ENCODE measurements around the gene WDR46.
"Not testable (repeated sequence)": the region's sequence is repeated elsewhere in the genome, so short reads cannot be mapped to it uniquely, and the experiment has no call there.

WDR46 gene

DNA sequence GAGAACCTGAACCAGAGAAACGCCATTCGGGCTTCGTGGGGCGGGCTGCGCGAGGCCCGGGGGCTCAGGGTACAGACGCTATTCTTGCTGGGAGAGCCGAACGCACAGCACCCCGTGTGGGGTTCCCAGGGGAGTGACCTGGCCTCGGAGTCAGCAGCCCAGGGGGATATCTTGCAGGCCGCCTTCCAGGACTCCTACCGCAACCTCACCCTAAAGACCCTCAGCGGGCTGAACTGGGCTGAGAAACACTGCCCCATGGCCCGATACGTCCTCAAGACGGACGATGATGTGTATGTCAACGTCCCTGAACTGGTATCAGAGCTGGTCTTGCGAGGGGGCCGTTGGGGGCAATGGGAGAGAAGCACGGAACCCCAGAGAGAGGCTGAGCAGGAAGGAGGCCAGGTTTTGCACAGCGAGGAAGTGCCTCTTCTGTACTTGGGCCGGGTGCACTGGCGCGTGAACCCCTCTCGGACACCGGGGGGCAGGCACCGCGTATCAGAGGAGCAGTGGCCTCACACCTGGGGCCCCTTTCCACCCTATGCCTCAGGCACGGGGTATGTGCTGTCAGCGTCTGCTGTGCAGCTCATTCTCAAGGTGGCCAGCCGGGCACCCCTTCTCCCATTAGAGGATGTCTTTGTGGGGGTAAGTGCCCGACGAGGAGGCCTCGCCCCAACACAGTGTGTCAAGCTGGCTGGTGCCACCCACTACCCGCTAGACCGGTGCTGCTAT, 11.2 kb downstream of the WDR46 start:
- TF ChIP-seq, protein P1, sequence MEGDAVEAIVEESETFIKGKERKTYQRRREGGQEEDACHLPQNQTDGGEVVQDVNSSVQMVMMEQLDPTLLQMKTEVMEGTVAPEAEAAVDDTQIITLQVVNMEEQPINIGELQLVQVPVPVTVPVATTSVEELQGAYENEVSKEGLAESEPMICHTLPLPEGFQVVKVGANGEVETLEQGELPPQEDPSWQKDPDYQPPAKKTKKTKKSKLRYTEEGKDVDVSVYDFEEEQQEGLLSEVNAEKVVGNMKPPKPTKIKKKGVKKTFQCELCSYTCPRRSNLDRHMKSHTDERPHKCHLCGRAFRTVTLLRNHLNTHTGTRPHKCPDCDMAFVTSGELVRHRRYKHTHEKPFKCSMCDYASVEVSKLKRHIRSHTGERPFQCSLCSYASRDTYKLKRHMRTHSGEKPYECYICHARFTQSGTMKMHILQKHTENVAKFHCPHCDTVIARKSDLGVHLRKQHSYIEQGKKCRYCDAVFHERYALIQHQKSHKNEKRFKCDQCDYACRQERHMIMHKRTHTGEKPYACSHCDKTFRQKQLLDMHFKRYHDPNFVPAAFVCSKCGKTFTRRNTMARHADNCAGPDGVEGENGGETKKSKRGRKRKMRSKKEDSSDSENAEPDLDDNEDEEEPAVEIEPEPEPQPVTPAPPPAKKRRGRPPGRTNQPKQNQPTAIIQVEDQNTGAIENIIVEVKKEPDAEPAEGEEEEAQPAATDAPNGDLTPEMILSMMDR (IDR thresholded peaks at IDR 0.05; ENCODE audit: low read depth, low read length, missing control alignments) = no peak
- no peak overlapping the region for H3K4me3 ChIP-seq (replicated peaks; ENCODE audit: low read depth, low read length)
- DNase-seq (ENCODE audit: extremely low read depth, low read depth) = no peak

- TF ChIP-seq, protein P1 (IDR thresholded peaks at IDR 0.05; ENCODE audit: low read depth, low read length, missing control alignments) = peak; percentile 42
- peak within 1 kb of the TSS; percentile 87 for H3K4me3 ChIP-seq (replicated peaks; ENCODE audit: low read depth, low read length)
- peak; percentile 71 for DNase-seq (ENCODE audit: extremely low read depth, low read depth)
Measured at GRCh38 chr6:33276864-33277662, 12.0 kb downstream of the WDR46 start, which contains the start of gene B3GALT4. TSS of gene B3GALT4 (plus strand) at chr6:33277123. CDS start at chr6:33277420, 297 bp downstream.

- DNase-seq (ENCODE audit: extremely low read depth, low read depth) = no peak
- TF ChIP-seq, protein P1 (IDR thresholded peaks at IDR 0.05; ENCODE audit: low read depth, low read length, missing control alignments) = no peak
- peak overlapping the region; percentile 87 for H3K4me3 ChIP-seq (replicated peaks; ENCODE audit: low read depth, low read length)
Measured at GRCh38 chr6:33276581-33276863, 12.5 kb downstream of the WDR46 start.

GRCh38 chr6:33275795-33276580, 13.1 kb downstream of the WDR46 start:
- peak overlapping the region; percentile 87 for H3K4me3 ChIP-seq (replicated peaks; ENCODE audit: low read depth, low read length)
- DNase-seq (ENCODE audit: extremely low read depth, low read depth) = not testable (repeated sequence)

DNA sequence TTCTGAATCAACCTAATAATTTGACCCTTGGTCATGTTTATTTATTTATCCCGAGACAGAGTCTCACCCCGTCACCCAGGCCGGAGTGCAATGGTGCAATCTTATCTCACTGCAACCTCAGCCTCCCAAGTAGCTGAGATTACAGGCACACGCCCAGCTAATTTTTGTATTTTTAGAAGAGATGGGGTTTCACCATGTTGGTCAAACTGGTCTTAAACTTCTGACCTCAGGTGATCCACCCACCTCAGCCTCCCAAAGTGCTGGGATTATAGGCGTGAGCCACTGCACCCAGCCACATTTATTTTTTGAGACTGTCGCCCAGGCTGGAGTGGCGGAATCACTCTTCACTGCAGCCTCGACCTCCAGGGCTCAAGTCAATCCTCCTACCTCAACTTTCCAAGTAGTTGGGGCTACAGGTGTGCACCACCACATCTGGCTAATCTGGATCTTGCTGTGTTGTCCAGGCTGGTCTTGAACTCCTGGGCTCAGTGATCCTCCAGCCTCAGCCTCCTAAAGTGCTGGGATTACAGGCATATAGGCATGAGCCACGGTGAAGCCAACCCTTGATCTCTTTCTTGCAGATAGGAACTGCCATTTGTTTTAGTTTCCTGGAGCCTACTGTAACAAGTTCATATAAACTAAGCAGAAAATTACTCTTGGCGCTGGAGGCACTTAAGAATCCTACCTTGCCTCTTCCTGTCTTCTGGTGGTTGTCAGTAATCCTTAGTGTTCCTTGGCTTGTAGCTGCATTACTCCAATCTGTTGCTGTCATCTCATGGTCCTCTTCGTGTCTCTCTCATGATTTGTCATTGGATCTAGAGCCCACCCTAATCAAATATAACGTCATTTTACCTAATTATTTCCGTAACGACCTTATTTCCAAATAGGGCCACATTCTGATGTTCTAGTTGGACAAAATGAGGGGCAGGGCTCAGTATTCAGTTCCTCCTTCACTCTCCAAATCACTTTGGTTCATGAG, 14.8 kb downstream of the WDR46 start:
- peak overlapping the region; percentile 87 for H3K4me3 ChIP-seq (replicated peaks; ENCODE audit: low read depth, low read length)
- DNase-seq (ENCODE audit: extremely low read depth, low read depth) = no peak
- TF ChIP-seq, protein P1 (IDR thresholded peaks at IDR 0.05; ENCODE audit: low read depth, low read length, missing control alignments) = no peak

DNA sequence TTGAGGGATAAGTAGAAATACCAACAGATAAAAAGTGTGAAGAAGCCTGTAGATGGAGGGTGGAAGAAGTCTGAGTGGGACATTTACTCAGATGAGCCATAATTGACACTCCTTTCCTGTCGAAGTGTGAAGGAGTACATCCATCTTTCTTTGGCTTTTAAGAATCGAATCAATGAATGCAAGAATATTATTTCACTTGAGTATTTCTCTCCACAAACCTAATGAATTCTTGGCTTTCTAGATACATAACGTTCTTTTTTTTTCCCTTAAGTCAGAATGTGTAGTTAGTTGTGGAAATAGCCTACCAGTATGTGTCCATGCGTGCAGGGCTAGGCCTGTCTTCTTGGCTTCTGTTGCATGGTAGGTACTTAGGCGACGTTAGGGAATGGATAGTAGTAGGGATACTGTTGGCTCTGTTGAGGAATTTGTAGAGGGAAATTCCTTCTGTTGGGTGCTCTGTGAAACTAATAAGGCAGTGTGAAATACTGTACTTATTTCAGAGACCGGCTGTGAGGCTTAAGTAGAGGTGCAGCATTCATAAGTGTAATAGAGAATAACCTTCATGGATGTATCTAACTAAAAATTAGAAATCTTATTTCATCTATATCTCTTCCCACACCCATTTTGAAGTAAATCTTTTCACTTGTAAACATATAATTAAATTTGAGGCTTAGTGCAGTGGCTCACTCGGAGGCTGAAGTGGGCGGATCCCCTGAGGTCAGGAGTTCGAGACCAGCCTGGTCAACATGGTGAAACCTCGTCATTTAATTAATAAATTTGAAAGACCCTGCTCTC, 15.7 kb downstream of the WDR46 start:
- DNase-seq (ENCODE audit: extremely low read depth, low read depth) = no peak
- TF ChIP-seq, protein P1 (IDR thresholded peaks at IDR 0.05; ENCODE audit: low read depth, low read length, missing control alignments) = no peak
- H3K4me3 ChIP-seq (replicated peaks; ENCODE audit: low read depth, low read length) = peak overlapping the region; percentile 87
